HG03039 (cell line): ENCODE results near the gene TARBP1.
"Not testable (repeated sequence)": the region's sequence is repeated elsewhere in the genome, so short reads cannot be mapped to it uniquely, and the experiment has no call there.

Experiments
- ATAC-seq: cut with Tn5 transposase; IDR thresholded peaks from one replicate; pipeline ENCODE4 v1.9.1; 2021; ENCODE audit warnings: mild to moderate bottlenecking, moderate library complexity; ENCODE audit not compliant: unreplicated experiment

TARBP1 gene

DNA sequence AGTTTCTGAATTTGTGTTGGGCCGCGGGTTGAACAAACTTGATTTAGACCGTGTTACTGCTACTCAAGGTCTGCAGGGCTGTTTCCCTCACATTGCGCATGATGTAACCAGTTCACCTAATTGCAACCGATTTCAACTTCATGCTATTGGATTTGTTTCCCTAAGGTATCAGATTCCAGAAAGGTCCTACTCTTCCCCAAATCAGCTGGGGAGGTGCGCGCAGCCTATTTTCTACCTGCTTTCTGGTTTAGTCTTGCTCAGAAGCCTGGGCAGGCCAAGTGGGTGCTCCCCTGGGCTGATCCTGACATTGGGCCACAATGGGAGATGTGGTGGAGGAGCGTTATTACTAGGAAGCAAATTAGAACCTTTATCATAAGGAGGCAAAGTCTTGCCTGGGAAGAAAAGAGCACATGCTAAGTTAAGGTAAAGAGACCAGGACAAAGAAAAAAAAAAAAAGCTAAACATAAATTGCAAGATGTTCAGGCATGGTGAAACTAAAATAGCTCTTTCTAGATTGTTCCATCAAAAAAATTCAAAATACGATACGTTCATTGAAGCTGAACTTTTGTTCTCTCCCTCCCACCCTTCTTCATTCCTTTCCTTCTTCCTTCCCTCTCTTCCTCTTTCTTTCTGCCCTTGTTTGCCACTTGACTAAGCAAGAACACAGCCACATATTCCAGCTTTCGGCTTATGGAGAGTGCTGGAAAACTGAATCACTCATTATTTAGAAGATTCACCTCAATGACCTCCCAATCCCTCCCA lies 28.8 kb upstream of the TARBP1 start:
- ATAC-seq, result no peak

GRCh38 chr1:234507089-234507488 lies 28.1 kb upstream of the TARBP1 start:
- no peak for ATAC-seq

DNA sequence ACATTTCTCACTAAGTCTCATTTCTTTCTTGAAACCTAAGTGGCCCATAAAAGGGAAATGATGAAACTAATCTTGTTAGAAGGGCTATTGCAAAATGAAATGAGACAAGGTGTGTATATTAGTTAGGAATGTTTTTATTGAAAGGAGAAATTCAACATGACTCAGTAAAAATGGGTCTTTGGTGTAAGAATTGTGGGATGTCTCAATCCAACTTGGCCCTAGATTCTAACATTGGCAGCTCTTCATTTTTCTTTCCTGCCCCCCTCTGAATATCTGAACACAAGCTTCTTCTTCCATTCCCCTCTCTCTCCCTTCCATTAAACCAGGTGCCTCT lies 26.8 kb upstream of the TARBP1 start:
- no peak for ATAC-seq

- no peak for ATAC-seq
Measured at GRCh38 chr1:234504969-234505768, 26.2 kb upstream of the TARBP1 start.

DNA sequence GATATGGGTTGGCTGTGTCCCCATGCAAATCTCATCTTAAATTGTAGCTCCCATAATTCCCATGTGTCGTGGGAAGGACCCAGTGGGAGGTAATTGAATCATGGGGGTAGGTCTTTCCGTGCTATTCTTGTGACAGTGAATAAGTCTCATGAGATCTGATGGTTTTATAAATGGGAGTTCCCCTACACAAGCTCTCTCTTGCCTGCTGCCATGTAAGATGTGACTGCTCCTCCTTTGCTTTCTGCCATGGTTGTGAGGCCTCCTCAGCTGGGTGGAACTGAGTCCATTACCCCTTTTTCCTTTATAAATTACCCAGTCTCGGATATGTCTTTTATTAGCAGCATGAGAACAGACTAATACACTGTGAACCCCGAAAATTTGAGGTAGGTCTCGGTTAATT lies 25.3 kb upstream of the TARBP1 start:
- ATAC-seq, result not testable (repeated sequence)

DNA sequence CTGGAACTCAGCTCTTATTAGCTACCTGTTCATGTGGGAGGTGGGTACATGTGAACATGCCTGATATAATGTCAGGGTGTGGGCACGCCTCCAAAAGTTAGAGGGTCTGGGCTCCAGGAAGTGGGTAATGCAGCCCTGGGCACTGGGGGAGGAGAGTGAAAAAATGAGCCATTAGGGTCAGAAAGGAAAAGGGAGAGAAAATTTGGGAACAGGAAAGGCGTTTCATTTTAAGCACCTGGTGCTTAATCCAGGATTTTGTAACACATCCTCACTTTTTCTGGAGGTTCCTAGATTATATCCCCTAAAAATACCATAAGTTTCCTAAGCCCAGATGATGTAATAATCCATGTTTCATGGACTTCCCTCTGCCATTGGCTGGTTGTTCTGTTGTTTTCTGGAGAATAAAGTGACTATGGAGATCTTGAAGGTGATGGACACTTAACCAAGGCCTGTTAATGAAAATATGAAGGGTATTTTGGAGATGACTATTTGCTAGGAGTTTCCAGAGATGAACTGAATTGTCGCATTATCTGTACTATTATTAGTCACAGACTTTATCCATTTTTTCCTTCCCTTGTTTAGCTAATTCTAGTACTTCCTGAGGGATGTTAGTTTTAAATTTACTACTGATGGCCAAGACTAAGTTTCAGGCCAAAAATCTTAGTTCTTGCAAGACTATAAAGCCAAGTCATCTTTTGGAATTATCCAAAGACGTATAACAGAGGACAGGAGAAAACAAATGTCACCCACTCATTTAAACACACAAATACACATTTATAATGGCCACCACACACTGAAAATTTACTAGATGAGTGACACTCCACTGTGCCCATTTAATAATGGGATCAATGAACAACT lies 24.4 kb upstream of the TARBP1 start:
- no peak for ATAC-seq

GRCh38 chr1:234502785-234503184 lies 23.8 kb upstream of the TARBP1 start:
- ATAC-seq, result no peak

DNA sequence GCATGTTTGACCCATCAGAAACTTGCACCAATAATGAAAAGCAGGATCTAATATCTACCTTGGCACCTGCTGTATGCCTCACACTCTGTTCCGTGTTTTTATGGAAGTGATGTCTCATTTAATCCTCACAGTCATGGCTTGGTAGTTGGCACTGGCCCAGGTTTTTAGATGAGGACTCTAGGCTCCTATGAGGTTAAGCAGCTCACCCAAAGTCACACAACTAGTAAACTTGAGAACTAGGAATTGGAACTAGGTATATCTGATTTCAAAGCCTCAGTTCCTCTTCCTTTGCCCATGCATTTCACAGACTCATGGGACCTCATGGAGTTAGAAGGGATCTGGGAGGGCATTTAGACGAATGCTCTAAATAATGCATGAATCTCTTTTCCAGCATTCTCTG lies 21.3 kb upstream of the TARBP1 start:
- no peak for ATAC-seq

DNA sequence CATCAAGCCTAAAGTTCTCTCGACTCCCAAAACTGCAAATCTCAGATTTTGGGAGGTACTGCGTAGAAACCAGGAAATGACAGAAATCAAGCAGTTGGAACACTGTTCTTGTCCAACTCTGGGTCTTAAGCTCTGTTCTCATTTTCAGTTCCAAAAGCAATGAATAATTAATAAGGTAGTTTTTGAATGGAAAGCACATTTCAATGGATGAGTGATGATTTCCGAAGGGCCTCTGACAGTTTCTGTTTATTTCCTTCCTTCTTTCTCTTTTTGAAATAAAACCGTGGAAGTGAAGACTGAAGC lies 20.9 kb upstream of the TARBP1 start:
- no peak for ATAC-seq

- no peak for ATAC-seq
Measured at GRCh38 chr1:234499119-234499942, 20.4 kb upstream of the TARBP1 start.

DNA sequence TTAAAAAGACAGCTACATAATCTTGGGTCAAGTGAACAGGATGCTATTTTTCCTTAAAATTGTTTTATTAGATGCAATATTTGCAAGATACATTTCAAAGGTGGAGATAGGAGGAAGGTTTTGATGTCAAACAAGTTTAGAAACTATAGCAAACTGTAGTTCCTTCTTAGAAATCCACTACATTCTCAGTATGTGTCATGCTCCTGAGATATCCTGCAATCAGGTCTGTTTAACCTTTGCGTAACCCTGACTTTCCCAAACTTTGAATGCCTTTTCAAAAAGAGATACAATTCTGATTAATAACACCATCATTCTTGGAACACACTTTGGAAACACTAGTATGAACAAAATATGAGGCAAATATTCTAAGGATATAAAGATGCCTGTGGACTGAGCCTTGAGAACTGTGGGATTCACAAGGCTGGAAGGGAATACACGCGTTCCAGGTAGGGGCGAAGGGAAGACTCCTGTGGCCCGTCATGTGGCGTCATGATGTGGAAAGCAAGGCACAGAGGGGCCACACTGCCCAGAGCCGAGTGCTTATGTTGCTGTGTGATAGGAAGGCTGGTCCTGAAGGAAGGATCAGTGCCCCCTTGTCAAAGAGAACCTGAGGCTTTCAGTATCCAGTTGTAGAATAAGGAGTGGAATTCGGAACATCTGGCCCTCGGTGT lies 19.6 kb upstream of the TARBP1 start:
- ATAC-seq, result no peak

- ATAC-seq, result no peak
Measured at GRCh38 chr1:234497589-234497988, 18.6 kb upstream of the TARBP1 start.

DNA sequence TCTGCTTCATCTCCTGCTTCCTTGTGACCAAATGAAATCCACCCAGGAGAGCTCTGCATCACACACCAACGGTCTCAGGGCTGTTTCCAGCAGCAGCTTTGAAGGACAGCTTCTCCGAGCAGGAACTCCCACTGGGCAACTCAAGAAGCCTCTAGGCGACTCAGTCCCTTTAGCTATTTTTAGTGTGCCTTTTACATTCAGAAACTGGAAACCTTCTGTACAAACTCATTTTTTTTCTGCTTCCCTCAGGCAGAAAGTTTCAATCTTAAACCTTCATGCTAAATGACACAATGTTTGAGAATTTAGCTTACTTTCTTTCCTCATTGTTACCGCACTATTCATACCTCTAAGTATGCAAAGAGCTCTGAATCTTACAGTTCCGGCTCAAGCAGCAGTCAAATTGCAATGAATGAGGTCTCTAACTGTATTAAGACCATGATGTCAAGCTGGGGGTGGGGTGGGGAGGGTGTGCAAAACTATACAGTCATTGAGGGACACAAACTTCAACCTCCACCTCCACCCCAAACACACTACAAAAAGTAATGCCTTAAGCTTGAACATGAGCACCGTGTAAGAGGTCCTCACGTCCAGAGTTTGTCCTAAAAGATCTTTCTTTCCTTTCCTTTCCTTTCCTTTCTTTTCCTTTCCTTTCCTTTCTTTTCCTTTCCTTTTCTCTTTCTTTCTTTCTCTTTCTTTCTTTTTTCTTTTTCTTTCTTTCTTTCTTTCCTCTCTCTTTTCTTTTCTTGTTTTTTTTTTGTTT lies 16.4 kb upstream of the TARBP1 start:
- peak; percentile 48 for ATAC-seq

DNA sequence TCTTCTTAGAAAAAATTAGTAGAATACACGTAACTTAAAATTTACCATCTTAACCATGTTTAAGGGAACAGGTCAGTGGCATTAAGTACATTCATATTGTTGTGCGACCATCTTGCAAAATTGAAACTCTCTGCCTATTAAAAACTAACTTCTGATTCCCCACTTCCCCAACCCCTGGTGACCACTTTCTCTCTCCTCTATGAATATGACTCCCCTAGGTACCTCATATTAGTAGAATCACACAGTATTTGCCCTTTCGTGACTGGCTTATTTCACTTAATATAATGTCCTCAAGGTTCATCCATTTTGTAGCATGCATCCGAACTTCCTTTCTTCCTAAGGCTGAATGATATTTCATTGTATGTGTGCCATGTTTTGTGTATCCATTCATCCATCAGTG lies 15.1 kb upstream of the TARBP1 start:
- no peak for ATAC-seq

DNA sequence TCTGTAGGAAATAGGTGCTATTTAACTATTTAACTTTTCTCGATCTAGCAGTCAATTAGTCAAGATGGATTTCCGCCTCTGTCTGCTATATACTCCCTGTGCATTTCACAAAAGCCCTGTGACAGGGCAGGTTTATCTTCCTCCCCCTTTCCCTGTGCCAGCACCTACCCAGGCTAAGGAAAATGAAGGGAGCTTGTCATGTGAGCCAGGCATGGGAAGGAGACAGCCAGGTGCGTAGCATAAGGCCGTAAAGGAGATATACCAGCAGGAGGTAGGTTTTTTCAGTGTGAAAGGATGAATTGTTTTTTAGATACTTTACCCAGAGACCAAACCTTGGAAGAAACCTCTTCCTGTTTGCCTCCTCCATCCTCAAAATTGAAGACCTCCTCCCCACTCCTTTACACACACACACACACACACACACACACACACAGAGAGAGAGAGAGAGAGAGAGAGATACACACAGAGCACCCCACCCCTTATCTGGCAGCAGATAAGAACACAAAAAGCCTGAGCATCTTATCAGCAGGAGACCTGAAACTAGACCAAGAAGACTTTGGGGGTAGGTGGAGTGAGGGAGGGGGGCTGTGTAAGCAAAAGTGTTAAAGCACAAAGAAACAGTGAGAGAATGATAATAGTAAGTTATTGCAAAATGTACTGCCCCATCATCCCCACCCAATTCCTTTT lies 12.0 kb upstream of the TARBP1 start:
- ATAC-seq, result no peak

DNA sequence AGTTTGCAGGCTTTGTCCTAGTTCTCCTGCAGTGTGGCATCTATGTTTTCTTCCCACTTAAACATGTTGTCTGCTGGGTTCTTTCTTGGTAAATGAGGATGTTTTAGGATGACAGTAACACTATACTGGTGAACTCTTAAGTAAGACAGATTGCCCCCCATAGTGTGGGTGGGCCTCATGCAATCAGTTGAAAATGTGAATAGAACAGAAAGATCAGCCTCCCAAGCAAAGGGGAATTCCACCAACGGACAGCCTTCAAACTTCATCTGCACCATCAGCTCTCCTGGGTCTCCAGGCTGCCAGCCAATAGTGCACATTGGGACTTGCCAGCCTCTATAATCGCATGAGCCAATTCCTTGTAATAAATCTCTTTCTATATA lies 10.7 kb upstream of the TARBP1 start:
- no peak for ATAC-seq

DNA sequence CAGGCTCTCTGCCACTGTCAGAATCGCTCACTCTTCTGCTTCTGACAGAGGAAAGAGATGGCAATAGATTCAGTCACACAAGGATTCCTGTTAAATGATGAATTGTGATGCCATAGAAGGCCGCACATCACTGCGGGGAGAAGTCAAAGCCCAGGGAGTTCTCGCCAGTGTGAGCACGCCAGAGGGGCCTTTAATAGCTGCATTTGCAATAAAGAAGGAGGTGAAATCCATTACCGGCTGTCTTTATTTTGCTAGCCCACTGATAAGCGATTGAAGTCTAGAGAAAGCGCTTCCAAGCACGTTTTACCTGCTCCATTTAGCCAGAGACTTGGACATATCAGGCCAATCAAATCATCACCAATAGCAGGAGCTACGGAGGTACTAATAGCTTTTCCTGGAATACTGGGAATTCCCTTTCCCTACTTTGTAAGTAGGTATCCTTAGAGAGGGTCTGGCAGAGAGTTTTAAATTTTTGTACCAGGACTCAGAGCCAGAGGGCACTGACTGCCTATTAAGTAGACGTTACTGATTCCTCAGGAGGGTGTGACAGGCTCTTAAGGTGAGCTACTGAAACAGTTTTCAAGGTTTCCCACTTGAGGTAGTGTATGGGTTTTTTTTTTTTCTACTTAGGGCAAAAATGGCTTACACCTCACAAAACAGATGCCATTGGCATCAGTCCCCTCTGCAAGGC lies 10.2 kb upstream of the TARBP1 start:
- no peak for ATAC-seq
